ENCODE data around the gene DCT. TPM values are rescaled to one million over a fixed set of nuclear protein-coding genes. Genes with fewer than 3 reads are reported as not detected.

The DCT gene
- total RNA-seq, 1 donor from 2014 or later, result not detected

DNA sequence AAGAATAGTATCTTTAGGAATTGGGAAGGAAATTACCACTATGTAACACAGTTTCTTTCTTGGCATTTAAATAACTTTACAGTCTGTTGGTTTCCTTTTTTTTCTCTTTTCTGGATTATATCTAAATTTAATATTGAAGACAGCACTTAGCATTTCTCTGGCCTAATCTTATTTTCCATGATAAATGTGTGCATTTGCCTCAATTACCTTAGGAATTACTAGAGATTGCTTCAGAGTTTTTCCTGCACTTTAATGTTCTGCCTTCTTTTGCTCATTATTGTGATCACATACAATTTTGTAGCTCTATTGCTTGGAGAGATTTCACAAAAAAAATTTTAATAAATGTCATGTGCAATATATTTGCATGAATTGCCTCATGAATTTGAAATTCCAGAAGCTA is 25.1 kb downstream of the DCT start:
- no peak for DNase-seq (ENCODE audit: low read depth, low spot score)

DNA sequence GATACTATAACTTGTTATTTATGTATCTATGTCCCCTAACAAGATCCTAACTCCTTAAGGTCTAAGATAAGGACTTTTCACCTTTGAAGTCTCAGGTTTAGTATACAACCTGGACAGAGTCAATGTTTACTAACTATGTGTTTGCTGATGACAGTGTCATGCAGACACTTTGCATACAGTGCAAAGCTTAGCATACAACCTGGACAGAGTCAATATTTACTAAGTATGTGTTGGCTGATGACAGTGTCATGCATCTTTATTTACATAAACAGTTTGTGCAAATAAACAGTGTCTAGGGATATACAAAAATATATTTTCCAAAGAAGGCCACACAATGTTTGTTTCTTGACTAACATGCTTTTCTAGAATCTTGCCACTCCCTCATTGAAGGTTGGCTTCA is 34.7 kb downstream of the DCT start:
- no peak for DNase-seq (ENCODE audit: low read depth, low spot score)

DNA sequence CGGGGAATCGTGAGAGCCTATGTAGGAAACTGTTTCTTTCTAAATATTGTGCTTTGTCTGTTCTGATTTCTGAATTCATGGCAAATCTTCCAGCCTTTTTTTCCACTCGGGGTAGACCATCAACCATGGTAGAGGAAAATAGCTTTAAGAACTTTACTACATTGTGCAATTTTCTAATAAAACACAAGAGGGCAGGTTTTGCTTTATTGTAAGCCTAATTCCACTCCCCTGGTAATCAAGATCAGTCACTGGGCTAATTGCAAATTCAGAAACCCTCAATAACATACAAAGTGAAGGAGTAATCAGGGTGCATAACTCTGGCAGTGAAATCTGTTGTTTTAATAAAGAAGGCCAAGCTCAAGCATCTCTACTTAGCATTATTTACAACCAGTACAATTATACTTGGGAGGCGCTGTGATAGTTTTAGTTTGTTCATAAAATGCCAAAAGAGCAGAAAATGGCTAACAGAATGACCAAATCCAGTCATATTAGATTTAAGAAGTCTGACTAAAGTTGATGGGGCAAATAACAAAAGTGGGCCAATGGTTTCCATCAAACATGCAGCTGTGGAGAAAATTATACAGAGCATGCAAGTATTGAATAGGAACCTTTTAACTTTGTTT is 43.8 kb downstream of the DCT start:
- DNase-seq (ENCODE audit: low read depth, low spot score), result peak; percentile 2

DNA sequence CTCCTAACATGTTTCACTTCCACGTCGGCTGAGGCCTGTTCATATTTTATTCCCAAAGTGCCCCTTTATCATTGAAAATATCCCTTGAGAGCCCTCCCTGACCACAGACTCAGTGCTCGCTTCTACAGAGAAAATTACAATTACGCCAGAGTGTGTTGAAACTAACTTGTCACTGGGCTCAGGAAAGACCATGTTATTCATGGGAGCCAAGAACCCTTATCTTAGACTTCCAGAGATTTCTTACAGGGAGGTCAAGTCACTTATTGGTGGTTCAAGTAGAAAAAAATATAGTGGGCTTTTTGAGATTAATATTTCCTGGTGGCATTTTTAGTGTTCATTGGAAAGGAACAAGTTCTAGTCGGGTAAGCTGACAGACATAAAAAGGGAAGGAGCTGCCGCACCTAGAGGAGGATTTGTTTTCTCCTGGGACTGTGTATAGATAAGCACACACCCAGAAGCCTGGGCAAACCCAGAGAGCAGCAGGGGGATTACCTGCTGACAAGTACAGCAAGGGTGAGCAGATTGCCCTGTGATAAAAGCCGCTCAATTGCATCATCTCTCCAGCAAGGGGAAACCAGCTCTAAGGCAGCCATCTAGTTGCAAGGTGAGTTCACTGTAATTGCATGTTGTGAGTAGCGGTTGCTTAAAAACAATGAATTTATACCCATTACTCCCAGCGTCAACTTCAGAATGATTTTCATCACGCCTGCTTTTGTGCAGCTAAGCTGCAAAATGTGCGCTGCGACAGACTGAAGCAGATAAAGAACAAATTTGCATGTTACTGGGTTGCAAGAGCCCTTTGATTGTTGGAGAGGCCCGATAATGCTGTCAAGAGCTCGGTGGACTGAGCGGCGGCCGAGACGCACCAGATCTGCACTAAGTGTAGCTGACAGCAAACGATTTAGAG is 46.2 kb downstream of the DCT start:
- no peak for DNase-seq (ENCODE audit: low read depth, low spot score)

DNA sequence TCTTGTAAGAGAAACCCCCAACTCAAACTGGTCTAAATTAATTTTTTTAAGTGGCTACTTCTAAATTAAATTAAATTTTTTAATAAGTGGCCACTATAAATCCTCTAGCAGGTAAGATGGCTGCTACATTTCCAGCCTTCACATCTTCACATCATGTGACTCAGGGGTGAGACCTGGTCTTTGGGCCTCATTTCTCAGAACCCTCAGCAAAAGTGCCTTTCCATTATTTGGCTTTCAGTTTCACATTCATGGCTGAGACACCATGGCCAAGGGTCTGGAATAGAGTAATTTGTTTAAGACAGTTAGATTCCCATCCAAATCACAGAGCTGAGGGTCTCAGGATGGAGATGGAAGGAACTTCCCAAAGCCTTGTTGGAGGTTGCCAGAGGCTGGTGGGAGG is 47.5 kb downstream of the DCT start:
- no peak for DNase-seq (ENCODE audit: low read depth, low spot score)

DNA sequence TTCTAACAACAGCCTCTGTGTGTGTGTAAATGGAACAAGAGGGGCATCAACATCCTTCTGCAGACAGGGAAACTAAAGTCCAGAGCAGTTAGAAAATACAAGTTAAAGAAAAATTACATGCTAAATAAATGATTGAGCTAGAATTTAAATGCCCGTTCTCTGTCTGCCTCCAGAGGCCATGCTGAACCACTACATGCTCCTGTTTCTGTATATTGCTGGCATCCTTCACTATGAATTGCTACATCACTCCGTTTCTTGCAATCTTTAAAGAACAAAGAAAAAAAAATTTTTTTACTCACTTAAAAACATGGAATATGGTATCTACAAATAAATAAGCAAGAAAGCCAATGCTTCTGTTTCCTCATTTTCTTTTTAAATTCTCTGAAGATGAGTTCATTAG is 47.9 kb downstream of the DCT start:
- DNase-seq (ENCODE audit: low read depth, low spot score), result no peak

DNA sequence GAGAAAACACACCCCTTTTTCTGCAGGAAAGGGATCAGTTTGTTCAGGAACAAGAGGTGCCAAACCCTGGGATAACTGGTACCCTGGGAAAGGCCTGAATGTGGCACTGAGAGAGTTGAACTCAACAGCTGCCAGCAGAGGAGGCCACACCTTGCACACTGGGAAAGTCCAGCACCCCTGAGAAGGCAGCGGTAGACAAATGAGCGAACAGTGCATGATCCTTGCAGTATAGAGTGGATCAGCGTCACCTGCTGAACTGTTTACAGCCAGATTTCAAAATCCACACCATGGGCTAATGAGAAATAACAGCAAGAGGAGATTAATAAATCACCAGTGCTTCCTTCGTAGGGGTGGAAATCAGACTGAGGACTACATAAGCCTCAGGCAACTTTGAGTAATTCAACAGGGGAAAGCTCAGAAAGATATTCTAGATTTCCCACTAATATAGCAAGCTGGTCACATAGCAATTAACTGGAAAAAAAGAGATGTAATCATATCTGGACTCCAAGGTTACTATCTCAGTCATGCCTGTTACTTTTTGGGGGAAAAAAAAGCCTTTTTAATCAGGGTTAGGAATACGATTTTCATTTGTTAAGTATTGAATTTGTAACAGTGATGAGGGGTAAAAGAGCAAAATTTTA is 52.0 kb downstream of the DCT start:
- DNase-seq (ENCODE audit: low read depth, low spot score), result no peak

DNA sequence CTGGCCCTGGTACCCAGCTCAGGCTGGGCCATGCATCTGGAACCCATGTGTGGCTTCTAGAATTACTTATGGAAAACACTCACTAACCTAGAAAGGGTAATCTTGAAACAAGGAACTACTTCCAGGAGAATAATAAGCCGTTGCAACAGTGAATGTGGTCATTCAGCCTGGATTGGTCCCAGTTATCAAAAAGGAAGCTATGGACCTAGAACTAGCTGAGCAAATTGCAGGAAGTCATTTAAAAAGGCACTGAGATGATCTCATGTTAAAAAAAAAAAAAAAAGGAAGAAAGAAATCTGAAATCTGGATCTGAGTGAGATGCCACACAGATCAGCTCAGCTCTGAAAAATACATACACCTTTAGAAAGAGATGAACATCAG is 59.6 kb downstream of the DCT start:
- no peak for DNase-seq (ENCODE audit: low read depth, low spot score)

DNA sequence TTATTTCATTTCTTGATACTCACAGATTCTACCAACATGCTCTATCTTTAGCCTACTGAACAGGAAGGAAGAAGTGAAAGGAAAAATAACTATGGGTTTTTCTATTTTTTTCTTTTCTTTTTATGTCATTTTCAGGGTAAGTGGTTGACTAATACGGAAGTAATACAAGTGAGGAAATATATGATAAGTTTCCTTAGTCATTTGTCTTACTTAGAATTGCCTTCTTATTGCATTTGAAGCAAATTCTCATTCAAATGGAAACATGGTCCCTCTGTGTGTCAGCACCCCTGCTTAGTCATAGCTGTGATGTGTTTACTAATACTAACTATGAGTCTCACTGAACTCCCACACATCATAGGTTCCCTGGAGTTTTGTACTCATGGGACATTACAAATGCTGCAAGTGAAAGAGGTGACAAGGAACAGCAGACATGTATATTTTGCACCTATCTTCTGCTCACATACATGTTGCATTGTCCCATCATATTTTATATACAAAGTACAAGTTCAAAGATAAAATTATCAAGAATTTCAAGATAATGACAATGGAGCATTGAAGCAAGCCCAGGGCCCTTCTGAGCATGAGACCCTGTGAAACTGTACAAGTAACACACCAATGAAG is 60.1 kb downstream of the DCT start:
- DNase-seq (ENCODE audit: low read depth, low spot score), result no peak

DNA sequence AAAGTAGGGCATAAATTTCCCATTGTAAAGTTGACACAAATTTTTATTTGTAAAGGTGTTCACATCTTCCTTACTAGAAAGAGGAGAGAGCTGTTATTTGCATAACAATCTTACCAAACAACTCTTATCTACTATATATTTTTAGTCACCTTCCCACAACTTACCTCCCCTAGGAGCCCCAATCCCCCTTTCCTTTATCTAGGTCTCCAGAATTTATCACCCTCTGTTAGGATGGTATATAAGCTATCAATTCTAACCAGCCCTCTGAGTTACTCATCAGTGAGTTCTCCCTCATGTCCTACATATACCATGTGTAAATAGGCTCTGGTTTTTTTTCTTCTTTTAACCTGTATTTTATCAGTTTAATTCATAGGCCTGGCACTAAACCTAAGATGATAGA is 62.2 kb downstream of the DCT start:
- DNase-seq (ENCODE audit: low read depth, low spot score), result no peak

DNA sequence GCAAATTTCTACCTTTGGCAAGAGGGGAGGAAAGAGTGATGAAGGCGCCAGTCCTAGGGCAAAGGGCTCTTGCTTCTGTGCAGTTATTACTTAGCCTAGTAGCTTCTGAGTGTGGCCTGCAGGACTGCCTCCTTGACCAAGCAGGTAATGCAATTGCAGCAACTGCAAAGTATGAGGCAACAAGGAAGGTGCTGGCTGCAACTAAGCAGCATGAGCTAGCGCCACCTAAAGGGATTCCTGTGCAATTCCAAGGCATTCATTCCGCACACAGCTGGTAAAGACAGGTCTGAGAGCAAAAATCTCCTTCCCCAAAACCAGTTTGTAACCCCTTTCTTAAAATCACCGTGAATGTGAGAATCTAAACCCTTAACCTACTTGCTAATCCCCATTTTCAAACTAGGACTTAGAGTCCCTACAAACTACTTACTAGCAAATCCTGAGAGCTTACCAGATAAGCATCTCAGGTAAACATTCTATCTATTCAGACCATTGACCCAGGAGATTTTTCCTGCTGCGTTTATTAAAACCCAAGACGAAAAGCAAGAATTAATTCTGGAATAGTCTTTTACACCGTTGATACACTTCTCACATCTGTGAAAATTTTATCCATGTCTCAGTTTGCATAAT is 62.9 kb downstream of the DCT start:
- no peak for DNase-seq (ENCODE audit: low read depth, low spot score)

DNA sequence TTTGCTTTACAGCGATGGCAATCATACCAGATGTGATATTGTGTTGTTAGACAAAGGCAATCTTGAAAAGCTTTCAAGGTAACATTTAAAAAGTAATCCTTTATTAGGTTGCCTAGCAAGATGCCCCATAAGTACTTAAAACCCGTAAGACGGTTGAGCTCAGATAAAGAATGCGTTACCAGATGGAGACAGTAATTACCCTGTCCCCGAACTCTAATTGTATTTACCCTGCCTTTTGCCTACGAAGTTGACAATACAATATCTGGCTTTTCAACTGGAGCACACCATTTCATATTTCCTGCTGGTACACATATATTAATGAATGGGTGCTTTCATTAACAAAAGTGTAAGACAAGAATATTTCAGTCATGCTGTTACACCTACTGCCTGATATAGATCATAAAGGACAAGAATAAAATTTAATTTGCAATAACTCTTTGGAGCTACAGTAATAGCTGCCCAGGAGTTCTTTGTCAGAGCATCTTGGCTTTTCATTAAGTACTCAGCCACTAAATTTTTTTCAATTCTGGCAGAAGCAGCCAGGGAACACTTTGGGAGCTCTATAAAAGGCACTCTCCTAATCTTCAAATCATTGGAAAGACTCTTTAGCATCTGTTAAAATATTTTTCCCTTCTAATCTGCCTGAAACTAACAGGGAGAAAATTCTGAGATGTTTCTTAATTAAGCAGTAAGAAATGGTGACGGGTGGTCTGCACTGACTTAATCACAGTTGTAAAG is 63.8 kb downstream of the DCT start:
- DNase-seq (ENCODE audit: low read depth, low spot score), result no peak

DNA sequence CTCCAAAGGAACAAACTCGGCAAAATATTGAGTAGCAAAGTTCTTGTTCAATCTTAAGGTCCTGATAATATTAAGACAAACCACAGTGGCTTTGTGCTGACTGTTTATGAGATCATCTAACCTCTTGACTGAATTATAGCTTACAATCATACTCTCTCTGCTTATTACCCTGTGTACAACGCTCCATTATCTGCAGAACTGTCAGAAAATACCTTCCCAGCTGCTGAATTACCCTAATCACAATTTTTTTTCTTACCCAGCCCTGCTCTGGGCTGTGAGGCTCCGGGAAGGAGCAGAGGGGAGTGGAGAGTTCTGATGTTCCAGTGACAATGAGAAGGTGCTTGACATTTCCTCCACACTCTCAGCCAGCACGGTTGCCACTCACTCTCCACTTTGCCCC is 64.8 kb downstream of the DCT start:
- no peak for DNase-seq (ENCODE audit: low read depth, low spot score)

DNA sequence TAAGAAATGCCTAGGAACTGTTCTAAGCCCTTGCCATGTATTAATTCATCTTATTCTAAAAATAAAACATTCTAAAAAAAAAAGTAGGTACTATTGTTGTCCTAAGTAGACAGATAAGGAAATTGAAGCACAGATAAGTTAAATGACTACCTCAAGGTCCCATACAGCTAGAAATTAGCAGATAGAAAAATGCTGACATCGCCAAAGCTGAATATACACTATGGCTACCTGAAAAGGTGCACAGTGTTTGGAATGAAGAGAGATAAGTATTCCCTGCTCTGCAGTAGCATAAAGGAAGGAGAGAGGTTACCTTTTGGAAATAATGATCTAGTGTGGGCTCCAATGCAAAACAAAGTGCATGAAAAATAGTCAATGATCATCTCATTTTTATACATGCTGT is 65.3 kb downstream of the DCT start:
- DNase-seq (ENCODE audit: low read depth, low spot score), result no peak

DNA sequence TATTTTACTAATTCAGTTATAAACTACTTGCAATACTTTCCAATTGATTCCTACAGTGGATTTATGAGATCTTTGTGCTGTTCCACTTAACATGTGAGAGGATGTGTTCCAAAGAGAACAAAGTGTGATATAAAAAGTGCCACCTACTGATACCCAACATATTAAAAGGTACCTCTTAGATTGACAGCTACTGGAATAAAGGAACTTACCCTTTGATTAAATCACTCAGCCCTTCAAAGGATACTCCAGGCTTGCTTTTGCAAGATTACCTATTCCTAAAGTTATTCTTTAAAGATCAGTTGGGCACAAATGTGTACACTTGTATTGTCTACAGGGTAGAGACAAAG is 65.9 kb downstream of the DCT start:
- DNase-seq (ENCODE audit: low read depth, low spot score), result no peak

DNA sequence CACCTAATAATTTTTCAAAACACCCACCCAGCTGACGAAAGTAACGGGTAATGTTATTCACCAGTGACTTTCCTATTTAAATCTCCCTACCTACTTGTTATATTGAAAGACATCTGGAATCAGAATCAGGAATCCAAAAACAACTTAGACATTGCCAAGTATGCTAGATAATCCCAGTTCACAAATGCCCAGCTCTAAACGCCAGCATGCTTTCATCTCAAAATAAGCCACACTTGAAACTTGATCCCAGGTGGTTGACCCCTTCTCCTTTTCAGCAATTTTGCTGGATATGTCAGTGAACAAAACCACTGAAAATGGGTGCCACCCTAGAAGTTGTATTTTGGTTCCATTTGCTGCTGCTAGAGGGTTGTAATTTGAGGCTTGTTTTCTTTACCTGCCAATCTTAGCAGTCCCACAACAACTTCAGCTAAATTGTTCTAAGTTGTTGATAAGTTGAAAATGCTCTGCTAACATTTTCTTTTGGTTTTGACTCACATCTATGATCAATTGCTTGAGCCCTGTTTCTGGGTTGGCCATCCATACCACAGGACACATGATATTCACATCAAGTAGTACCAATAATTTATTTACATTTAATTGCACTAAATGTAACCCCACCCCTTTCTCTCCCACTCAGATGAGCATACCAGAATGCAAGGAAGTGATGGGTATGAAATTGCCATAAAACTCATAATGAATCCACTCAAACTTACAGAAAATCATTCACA is 66.4 kb downstream of the DCT start:
- no peak for DNase-seq (ENCODE audit: low read depth, low spot score)

DNA sequence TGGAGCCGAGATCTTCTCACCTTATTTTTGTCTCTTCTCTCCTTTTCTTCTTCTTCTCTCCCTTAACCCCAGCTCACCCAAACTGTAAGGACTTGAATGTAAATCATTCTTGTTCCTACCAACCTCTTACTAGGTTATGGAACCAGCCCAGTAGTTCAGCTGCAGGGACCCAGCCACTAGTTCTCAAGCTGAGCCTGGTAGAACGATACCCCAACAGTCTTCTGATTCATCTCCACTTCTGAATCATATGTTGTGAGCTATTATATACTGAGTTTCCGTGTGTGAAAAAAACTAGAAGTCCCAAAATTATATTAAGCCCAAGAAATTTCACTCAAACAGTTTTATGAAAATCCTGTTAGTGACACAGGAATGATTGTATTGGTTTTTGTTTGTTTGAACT is 67.7 kb downstream of the DCT start:
- no peak for DNase-seq (ENCODE audit: low read depth, low spot score)

DNA sequence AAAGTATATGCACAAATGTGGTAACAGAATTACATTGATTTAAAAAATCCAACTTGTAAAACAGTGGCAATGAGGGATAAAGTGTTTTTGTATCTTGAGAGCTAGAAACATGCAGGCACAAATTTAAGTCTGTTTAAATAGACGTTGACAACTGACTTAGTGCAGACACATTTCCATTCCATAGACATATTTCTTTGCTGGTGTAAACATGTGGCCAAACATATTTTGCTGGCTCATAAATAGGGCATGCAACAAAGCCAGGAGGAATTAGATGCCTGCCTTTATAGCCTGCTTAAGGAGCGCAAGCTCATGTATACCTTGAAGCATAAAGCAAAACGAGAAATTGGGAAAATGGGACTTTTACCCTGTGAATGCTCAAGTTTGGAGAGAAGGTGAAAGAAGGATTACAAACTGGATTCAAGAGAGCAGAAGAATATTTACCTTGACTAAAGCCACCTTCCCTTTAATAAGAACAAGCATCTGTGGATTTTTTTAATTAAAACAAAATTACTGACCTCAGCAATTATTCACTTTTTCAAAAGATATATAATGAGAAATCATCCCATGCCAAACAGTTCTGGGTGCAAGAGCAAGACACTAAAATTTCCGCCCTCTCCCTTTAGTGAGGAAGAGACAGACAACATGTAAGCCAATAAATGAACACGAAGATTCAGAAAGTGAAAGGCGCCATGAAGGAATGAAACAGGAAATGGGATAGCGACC is 71.0 kb downstream of the DCT start:
- DNase-seq (ENCODE audit: low read depth, low spot score), result no peak

DNA sequence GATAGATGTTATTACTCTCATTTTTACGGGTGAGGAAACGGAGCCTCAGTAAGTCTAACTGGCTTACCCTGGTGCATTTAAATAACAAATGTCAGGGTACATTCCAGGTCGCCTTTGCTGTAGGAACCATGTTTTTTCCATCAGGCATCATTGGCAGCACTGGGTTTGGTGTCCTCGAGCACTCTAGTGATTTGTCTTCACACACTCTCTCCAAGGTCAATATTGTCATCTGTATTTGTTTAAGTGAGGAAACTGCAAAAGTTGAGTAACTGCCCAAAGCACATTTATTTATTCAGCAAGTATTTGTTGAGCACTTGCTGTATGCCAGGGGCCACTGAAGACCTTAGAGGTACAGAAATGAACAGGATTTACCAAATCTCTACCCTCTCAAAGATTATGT is 78.6 kb downstream of the DCT start:
- no peak for DNase-seq (ENCODE audit: low read depth, low spot score)

DNA sequence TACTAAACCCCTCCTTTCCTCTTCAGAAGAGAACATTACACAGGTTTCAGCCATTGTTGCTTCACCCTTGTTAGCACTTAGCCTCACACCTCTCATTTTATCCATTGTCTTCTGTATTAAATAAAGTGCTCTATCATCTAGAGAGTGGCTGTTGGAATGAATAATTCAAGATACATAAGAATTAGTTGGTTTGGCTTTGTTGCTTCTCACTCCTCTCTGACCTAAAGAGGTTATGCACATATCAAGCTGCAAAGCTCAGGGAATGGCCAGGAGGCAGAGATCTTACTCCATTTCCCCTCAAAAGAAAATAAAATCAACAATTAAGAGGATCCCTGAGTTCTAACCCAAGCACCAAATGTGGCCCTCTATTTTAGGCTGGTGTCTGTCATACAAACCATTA is 79.7 kb downstream of the DCT start:
- no peak for DNase-seq (ENCODE audit: low read depth, low spot score)
